GM12878 (cell line): ENCODE results near the gene NUP62. TPM values are rescaled to one million over a fixed set of nuclear protein-coding genes. Genes with fewer than 3 reads are reported as not detected.

Experiments used
- ATAC-seq: fragments of 200-7000 bp; cut with Tn5 transposase; 3 replicates; pipeline ENCODE4 v1.9.1; 2020; ENCODE audit warnings: mild to moderate bottlenecking, moderate library complexity
- BruUV-seq: library from RNA; stranded (reverse); fragments of 400-500 nt; replicated peaks from 2 replicates; lab custom pipeline; 2021; lab: Mats Ljungman, UMichigan
- CTCF ChIA-PET: fragments of 300-600 bp; sonication (Branson Sonifier 250); formaldehyde crosslinking; extraction: SDS; loops from one replicate; lab custom pipeline; 2021; ENCODE audit warnings: inconsistent platforms; lab: Yijun Ruan, JAX
- POLR2A ChIA-PET: fragments of 350-600 bp; formaldehyde crosslinking; extraction: SDS; loops from one replicate; lab custom pipeline; 2021; ENCODE audit warnings: inconsistent platforms; lab: Charles Lee
- RAD21 ChIA-PET: fragments of 300-600 bp; sonication (Branson Sonifier 250); formaldehyde crosslinking; loops from one replicate; lab custom pipeline; 2023; ENCODE audit warnings: antibody characterized with exemption; ENCODE audit not compliant: unreplicated experiment; lab: Charles Lee
- SMC1A ChIA-PET: fragments of 300-600 bp; sonication (Branson Sonifier 250); formaldehyde crosslinking; loops from one replicate; lab custom pipeline; 2023; ENCODE audit not compliant: unreplicated experiment, uncharacterized antibody; lab: Charles Lee
- DNase-seq: peaks from one replicate; pipeline ENCODE4 v3.0.0-alpha.2; 2011; ENCODE audit warnings: low read depth, low spot score
- FAIRE-seq: peaks from 3 replicates; lab custom pipeline; 2011; peaks lifted over from hg19 to GRCh38; lab: Jason Lieb, UNC
- H2AFZ ChIP-seq: 2 replicates; pipeline ENCODE4 v1.6.0; 2011; ENCODE audit warnings: low read depth, low read length, control low read depth; ENCODE audit not compliant: control insufficient read depth
- H3K27ac ChIP-seq: 2 replicates; pipeline ENCODE4 v1.5.1; 2011; ENCODE audit warnings: control low read depth; ENCODE audit not compliant: control insufficient read depth, insufficient read depth
- H3K27me3 ChIP-seq, 2 experiments: replicated peaks in 1 of 2; 2 replicates each; pipeline versions ENCODE4 v1.6.0 to v1.6.1; 2011; ENCODE audit warnings: low read length in 1 of 2; ENCODE audit not compliant: control insufficient read depth in 2 of 2, insufficient read depth in 2 of 2
- H3K36me3 ChIP-seq, 2 experiments: 2 replicates each; pipeline ENCODE4 v1.5.1; 2011; ENCODE audit warnings: low read length in 1 of 2; ENCODE audit not compliant: control insufficient read depth in 2 of 2, insufficient read depth in 2 of 2
- H3K4me1 ChIP-seq: 2 replicates; pipeline ENCODE4 v1.6.1; 2011; ENCODE audit warnings: mild to moderate bottlenecking, low read length, moderate library complexity, mixed read lengths; ENCODE audit not compliant: control insufficient read depth, insufficient read depth
- H3K4me2 ChIP-seq: 2 replicates; pipeline ENCODE4 v1.6.0; 2011; ENCODE audit warnings: control low read depth; ENCODE audit not compliant: control insufficient read depth, insufficient read depth
- H3K4me3 ChIP-seq: fragments of 200-600 bp; sonication (generic); 2 replicates; pipeline ENCODE4 v1.5.1; 2016
- H3K79me2 ChIP-seq: 2 replicates; pipeline ENCODE4 v1.6.0; 2011; ENCODE audit warnings: low read length; ENCODE audit not compliant: control insufficient read depth, insufficient read depth
- H3K9ac ChIP-seq: 2 replicates; pipeline ENCODE4 v1.8.0; 2011; ENCODE audit warnings: low read length, control low read depth, mixed read lengths; ENCODE audit not compliant: control insufficient read depth, insufficient read depth
- H3K9me3 ChIP-seq: replicated peaks from 3 replicates; pipeline ENCODE4 v1.5.1; 2011; ENCODE audit warnings: mild to moderate bottlenecking, low read length; ENCODE audit not compliant: control insufficient read depth, insufficient read depth
- H4K20me1 ChIP-seq: 2 replicates; pipeline ENCODE4 v1.6.0; 2011; ENCODE audit not compliant: control insufficient read depth, insufficient read depth
- NR2C1 ChIP-seq: fragments of 450-650 bp; IDR thresholded peaks from 2 replicates; pipeline ENCODE4 v1.6.1; 2017; ENCODE audit warnings: antibody characterized with exemption, mild to moderate bottlenecking, moderate library complexity
- ZNF687 ChIP-seq: fragments of 450-650 bp; IDR thresholded peaks from 2 replicates; pipeline ENCODE4 v1.6.1; 2017; ENCODE audit warnings: mild to moderate bottlenecking, moderate library complexity
- WGBS: methylation state at CpG from one replicate; pipeline ENCODE4 v1.1.6; 2016; ENCODE audit warnings: low lambda C conversion rate; ENCODE audit not compliant: insufficient replicate concordance, insufficient coverage; ENCODE audit errors: missing lambda C conversion rate; 5-methylcytosine and 5-hydroxymethylcytosine counted together
- in situ Hi-C: fragments of 300-500 bp; cut with MboI; formaldehyde crosslinking; loops from 9 replicates; pipeline ENCODE4 v1.14.3; 2018; ENCODE audit warnings: mixed read lengths
- intact Hi-C: fragments of 100-400 bp; cut with micrococcal nuclease; formaldehyde crosslinking; loops from one replicate; pipeline ENCODE4 v1.14.2; 2022; ENCODE audit not compliant: unreplicated experiment
- polyA plus RNA-seq, 11 experiments: library from polyadenylated mRNA; depleted of rRNA in 4 of 11; unstranded in 6 of 11; stranded (reverse) in 5 of 11; fragments of >200 nt; fragmentation: Nextera tagmentation in 4 of 11; fragmentation: Illumina TruSeq in 1 of 11; extraction: Ambion mirVana in 4 of 11; extraction: Trizol in 1 of 11; gene quantifications; 1 replicate in 1 of 11; 2 replicates in 10 of 11; pipeline versions ENCODE4 v1.2.1 to v1.2.3, GENCODE V29; 2011 to 2016; ENCODE audit warnings: inconsistent platforms in 2 of 11, missing spikeins in 2 of 11, low read depth in 1 of 11
- total RNA-seq, 4 experiments: library from RNA; depleted of rRNA in 3 of 4; stranded (reverse); fragments of >200 nt in 3 of 4; fragmentation: Illumina TruSeq in 1 of 4; extraction: Trizol in 1 of 4; gene quantifications; 2 replicates each; pipeline versions ENCODE4 v1.2.1 to v1.2.3, GENCODE V29; 2013 to 2021

The NUP62 gene
- total and polyA plus RNA-seq, 10 of the 15 experiments (the other 5 are each of a cell fraction or from before 2014, with no cell fraction given), result 19.5 to 110 (median 66.9) TPM

- no peak for DNase-seq
- in situ Hi-C loops, result loop anchor here (25.0 kb wide), 1 partner anchor 1251 kb away; the partner anchor contains the start of genes CA11 and DBP
- peak; percentile 3 for ATAC-seq
- peaks cover 22% of the 10 kb centered on the region for H3K4me1 ChIP-seq
- BruUV-seq, result no TSS peak
- H3K27ac ChIP-seq, result no peak overlapping the region
- H3K36me3 ChIP-seq, result peaks cover 2 to 13% of the 10 kb centered on the region in 2 experiments; a peak in 3 of 4 replicates
- intact Hi-C loops, result no loop called here
- H3K79me2 ChIP-seq, result peaks cover 19% of the 10 kb centered on the region
- no peaks in the 10 kb centered on the region for H3K27me3 ChIP-seq
- peak overlapping the region; percentile 59 for H3K4me2 ChIP-seq
- no peak for FAIRE-seq
- H3K9ac ChIP-seq, result no peak overlapping the region
- H4K20me1 ChIP-seq, result no peaks in the 10 kb centered on the region
- no peaks in the 10 kb centered on the region; the same call in 2 of the 3 replicates for H3K9me3 ChIP-seq
- no peak overlapping the region for H2AFZ ChIP-seq
- ChIA-PET SMC1A (interaction anchor here (1.3 to 3.1 kb wide), 3 partner anchors 19 to 40 kb away, joined by 5 to 15 read pairs (median 6); partner anchors contain the start of genes ATF5 and NUP62), POLR2A (interaction anchor here (0.9 to 3.6 kb wide), 9 partner anchors 8 to 122 kb away, joined by 3 to 33 read pairs (median 9); partner anchors contain the start of genes AKT1S1, AP2A1, ATF5 and IL4I1), CTCF (interaction anchor here (0.8 to 0.9 kb wide), 2 partner anchors 9 to 49 kb away, joined by 3 read pairs; no protein-coding TSS in a partner anchor), RAD21 (interaction anchor here (0.6 to 2.4 kb wide), 9 partner anchors 8 to 224 kb away, joined by 3 to 9 read pairs (median 3); partner anchors contain the start of genes ATF5, IL4I1 and NUP62)
- whole genome bisulfite sequencing, result 17% methylated on average over 16 of the region's 18 CpGs
- H3K4me3 ChIP-seq, result peak overlapping the region; percentile 49; the same call in 1 of the 2 replicates
- TF ChIP-seq NR2C1, result no peak
- TF ChIP-seq ZNF687, result 0 out of 2 replicates have a peak, but pooled peaks have one; percentile 27
Observed at GRCh38 chr19:49888510-49888824, 40.8 kb downstream of the NUP62 start.
